HG02642 (cell line): ENCODE data around the gene CITED2.
"Not testable (repeated sequence)": the region's sequence is repeated elsewhere in the genome, so short reads cannot be mapped to it uniquely, and the experiment has no call there.

Experiments used
- ATAC-seq: cut with Tn5 transposase; IDR thresholded peaks from one replicate; pipeline ENCODE4 v1.9.1; 2021; ENCODE audit warnings: mild to moderate bottlenecking; ENCODE audit not compliant: unreplicated experiment, poor library complexity

Gene CITED2

GRCh38 chr6:139367810-139368351, 6.6 kb downstream of the CITED2 start:
- no peak for ATAC-seq

GRCh38 chr6:139364982-139365379, 9.5 kb downstream of the CITED2 start:
- ATAC-seq = no peak

- ATAC-seq = peak; percentile 55
Measured at GRCh38 chr6:139364302-139364981, 10.0 kb downstream of the CITED2 start.

- ATAC-seq = not testable (repeated sequence)
Measured at GRCh38 chr6:139363797-139364196, 10.7 kb downstream of the CITED2 start.

- ATAC-seq = not testable (repeated sequence)
Measured at GRCh38 chr6:139363123-139363522, 11.3 kb downstream of the CITED2 start.

- no peak for ATAC-seq
Measured at GRCh38 chr6:139361211-139361610, 13.2 kb downstream of the CITED2 start.

- no peak for ATAC-seq
Measured at GRCh38 chr6:139356924-139357323, 17.5 kb downstream of the CITED2 start.

- ATAC-seq = no peak
Measured at GRCh38 chr6:139355777-139356445, 18.5 kb downstream of the CITED2 start.

- peak; percentile 77 for ATAC-seq
Measured at GRCh38 chr6:139355172-139355571, 19.3 kb downstream of the CITED2 start.

GRCh38 chr6:139354189-139354588, 20.3 kb downstream of the CITED2 start:
- ATAC-seq = no peak

- no peak for ATAC-seq
Measured at GRCh38 chr6:139349464-139350020, 24.9 kb downstream of the CITED2 start.

- ATAC-seq = no peak
Measured at GRCh38 chr6:139346392-139346791, 28.1 kb downstream of the CITED2 start.

GRCh38 chr6:139344186-139344963, 30.1 kb downstream of the CITED2 start:
- ATAC-seq = no peak

GRCh38 chr6:139343052-139343750, 31.2 kb downstream of the CITED2 start:
- no peak for ATAC-seq

GRCh38 chr6:139341060-139341459, 33.4 kb downstream of the CITED2 start:
- ATAC-seq = no peak

GRCh38 chr6:139338795-139339194, 35.7 kb downstream of the CITED2 start:
- no peak for ATAC-seq

GRCh38 chr6:139337830-139338229, 36.6 kb downstream of the CITED2 start:
- no peak for ATAC-seq

GRCh38 chr6:139337001-139337400, 37.4 kb downstream of the CITED2 start:
- no peak for ATAC-seq

- no peak for ATAC-seq
Measured at GRCh38 chr6:139336488-139336887, 38.0 kb downstream of the CITED2 start.
